Endothelial cell of umbilical vein (primary cell): ENCODE measurements around the gene NTSR1. TPM values are rescaled to one million over a fixed set of nuclear protein-coding genes. Genes with fewer than 3 reads are reported as not detected.

ENCODE experiments used
- BruUV-seq: library from RNA; stranded (reverse); fragments of 400-500 nt; replicated peaks from 2 replicates; lab custom pipeline; 2021; lab: Mats Ljungman, UMichigan
- CTCF ChIA-PET: fragments of 300-600, 350-600 bp; sonication (Branson Sonifier 250); formaldehyde crosslinking; loops from one replicate; lab custom pipeline; 2021; ENCODE audit warnings: antibody characterized with exemption, inconsistent platforms; lab: Charles Lee
- POLR2A ChIA-PET: fragments of 300-600, 350-600 bp; sonication (Branson Sonifier 250); formaldehyde crosslinking; loops from one replicate; lab custom pipeline; 2021; ENCODE audit warnings: antibody characterized with exemption, inconsistent platforms; lab: Charles Lee
- DNase-seq: peaks from one replicate; pipeline ENCODE4 v3.0.0-alpha.2; 2011; ENCODE audit warnings: low read depth, low spot score
- FAIRE-seq: peaks from 2 replicates; lab custom pipeline; 2011; peaks lifted over from hg19 to GRCh38; lab: Jason Lieb, UNC
- H2AFZ ChIP-seq: 2 replicates; pipeline ENCODE4 v1.6.0; 2012; ENCODE audit warnings: low read depth, low read length, control low read depth, inconsistent platforms
- H3K27ac ChIP-seq: 2 replicates; pipeline ENCODE4 v1.5.1; 2011; ENCODE audit warnings: low read depth, mild to moderate bottlenecking, control low read depth, low read length, moderate library complexity; ENCODE audit not compliant: insufficient read depth
- H3K27me3 ChIP-seq, 2 experiments: 2 replicates each; pipeline versions ENCODE4 v1.6.0 to v1.6.1; 2011; ENCODE audit warnings: low read length in 2 of 2, mixed read lengths in 1 of 2; ENCODE audit not compliant: control insufficient read depth in 2 of 2, insufficient read depth in 2 of 2
- H3K36me3 ChIP-seq, 2 experiments: 2 replicates in 1 of 2; 3 replicates in 1 of 2; pipeline ENCODE4 v1.5.1; 2011; ENCODE audit warnings: low read length in 2 of 2, mild to moderate bottlenecking in 1 of 2, moderate library complexity in 1 of 2; ENCODE audit not compliant: control insufficient read depth in 2 of 2, insufficient read depth in 2 of 2; ENCODE audit errors: extremely low read depth in 1 of 2
- H3K4me1 ChIP-seq: 3 replicates; pipeline ENCODE4 v1.5.1; 2011; ENCODE audit warnings: mild to moderate bottlenecking, low read length; ENCODE audit not compliant: control insufficient read depth, insufficient read depth; ENCODE audit errors: extremely low read depth
- H3K4me2 ChIP-seq: 2 replicates; pipeline ENCODE4 v1.6.1; 2011; ENCODE audit warnings: low read length, control low read depth, mixed read lengths; ENCODE audit not compliant: insufficient read depth
- H3K4me3 ChIP-seq, 3 experiments: fragments of 200-600 bp in 1 of 3; sonication (generic), shearing (Covaris generic) in 1 of 3; replicated peaks in 1 of 3; 2 replicates each; pipeline ENCODE4 v1.5.1; 2011 to 2016; ENCODE audit warnings: control low read depth in 3 of 3, low read length in 3 of 3, mild to moderate bottlenecking in 2 of 3, inconsistent platforms in 1 of 3, low read depth in 1 of 3, moderate library complexity in 1 of 3; ENCODE audit not compliant: insufficient read depth in 1 of 3
- H3K79me2 ChIP-seq: 2 replicates; pipeline ENCODE4 v1.6.0; 2012; ENCODE audit warnings: low read length, inconsistent platforms; ENCODE audit not compliant: control insufficient read depth, insufficient read depth
- H3K9ac ChIP-seq: replicated peaks from 2 replicates; pipeline ENCODE3; 2011; ENCODE audit warnings: low read length, control low read depth; ENCODE audit not compliant: insufficient read depth; ENCODE audit errors: extremely low read depth
- H3K9me1 ChIP-seq: replicated peaks from 3 replicates; pipeline ENCODE4 v1.6.0; 2011; ENCODE audit warnings: mild to moderate bottlenecking, low read length; ENCODE audit not compliant: control insufficient read depth, insufficient read depth; ENCODE audit errors: extremely low read depth
- H3K9me3 ChIP-seq: replicated peaks from 2 replicates; pipeline ENCODE4 v1.5.1; 2012; ENCODE audit warnings: low read length, inconsistent platforms; ENCODE audit not compliant: control insufficient read depth, insufficient read depth
- H4K20me1 ChIP-seq: replicated peaks from 2 replicates; pipeline ENCODE3; 2011; ENCODE audit warnings: mild to moderate bottlenecking, low read length; ENCODE audit not compliant: control insufficient read depth, insufficient read depth; ENCODE audit errors: extremely low read depth
- EZH2 ChIP-seq: IDR thresholded peaks from 2 replicates; pipeline ENCODE4 v1.6.1; 2012; ENCODE audit warnings: borderline replicate concordance, low read depth, mild to moderate bottlenecking, moderate library complexity, low read length, inconsistent platforms; ENCODE audit not compliant: severe bottlenecking
- FOS ChIP-seq: IDR thresholded peaks from 2 replicates; pipeline ENCODE4 v1.6.1; 2011; ENCODE audit warnings: mild to moderate bottlenecking, low read length, moderate library complexity, borderline replicate concordance; ENCODE audit not compliant: insufficient read depth
- GATA2 ChIP-seq: IDR thresholded peaks from 2 replicates; pipeline ENCODE4 v1.7.0; 2011; ENCODE audit warnings: low read depth, mild to moderate bottlenecking, moderate library complexity, mixed read lengths, low read length; ENCODE audit not compliant: insufficient read length, insufficient read depth
- JUN ChIP-seq: IDR thresholded peaks from 2 replicates; pipeline ENCODE4 v1.6.1; 2011; ENCODE audit warnings: borderline replicate concordance, low read depth; ENCODE audit not compliant: insufficient read length, insufficient read depth
- MAX ChIP-seq: IDR thresholded peaks from 2 replicates; pipeline ENCODE4 v1.6.1; 2011; ENCODE audit not compliant: insufficient read depth, insufficient read length
- MYC ChIP-seq: IDR thresholded peaks from one replicate; pipeline ENCODE4 v1.6.1; 2011; ENCODE audit warnings: mild to moderate bottlenecking, low read depth, low read length
- POLR2A ChIP-seq: IDR thresholded peaks from 2 replicates; pipeline ENCODE4 v1.6.1; 2012; ENCODE audit warnings: low read depth, mild to moderate bottlenecking, control low read depth, low read length
- POLR2AphosphoS5 ChIP-seq: IDR thresholded peaks from 2 replicates; pipeline ENCODE4 v1.6.1; 2012; ENCODE audit warnings: low read depth, mild to moderate bottlenecking, control low read depth, low read length, moderate library complexity; ENCODE audit not compliant: insufficient read depth
- dilution Hi-C: fragments of 300-500 bp; cut with MboI; formaldehyde crosslinking; loops from one replicate; pipeline ENCODE4 v1.15.0; 2019; ENCODE audit warnings: low sequenced_read_pairs; ENCODE audit not compliant: extremely low pct_ligation_motif_present
- intact Hi-C: fragments of 100-400 bp; cut with micrococcal nuclease; formaldehyde crosslinking; loops from one replicate; pipeline ENCODE4 v1.10.0; 2022
- polyA plus RNA-seq, 4 experiments: library from polyadenylated mRNA; depleted of rRNA in 3 of 4; stranded (reverse) in 3 of 4; unstranded in 1 of 4; fragments of >200 nt; gene quantifications; 2 replicates each; pipeline versions ENCODE4 v1.2.1 to v1.2.3, GENCODE V29; 2011 to 2012; ENCODE audit warnings: missing spikeins in 1 of 4
- total RNA-seq: library from RNA; stranded (reverse); gene quantifications from 2 replicates; pipeline ENCODE4 v1.2.3, GENCODE V29; 2021
- TF ChIP-seq, protein P1 (sequence below), 2 donors: IDR thresholded peaks; 1 replicate in 1 of 2; 2 replicates in 1 of 2; pipeline ENCODE4 v1.5.1; 2011; ENCODE audit warnings: low read length in 2 of 2, mild to moderate bottlenecking in 2 of 2, moderate library complexity in 2 of 2, control low read depth in 1 of 2, inconsistent platforms in 1 of 2, low read depth in 1 of 2; ENCODE audit not compliant: insufficient read depth in 1 of 2; ENCODE audit errors: extremely low read depth in 1 of 2

The NTSR1 gene
- total and polyA plus RNA-seq, 2 donors (not counting 3 experiments of a cell fraction or from before 2014, with no cell fraction given), result 0.14 to 2.1 TPM

- H3K9me1 ChIP-seq, result no peaks in the 10 kb centered on the region
- no peak overlapping the region for H3K4me3 ChIP-seq
- H2AFZ ChIP-seq, result no peak overlapping the region
- no peaks in the 10 kb centered on the region for H3K79me2 ChIP-seq
- H3K36me3 ChIP-seq, result no peaks in the 10 kb centered on the region
- no TSS peak for BruUV-seq
- no peak overlapping the region for H3K4me2 ChIP-seq
- dilution Hi-C loops, result no loop called here
- ChIA-PET CTCF (no interaction called here), POLR2A (no interaction called here)
- peaks cover 0 to 2% of the 10 kb centered on the region in 2 experiments for H3K27me3 ChIP-seq
- H3K9ac ChIP-seq, result no peak overlapping the region
- TF ChIP-seq EZH2, result no peak
- no peak for TF ChIP-seq MYC
- TF ChIP-seq GATA2, result no peak
- TF ChIP-seq, protein P1, sequence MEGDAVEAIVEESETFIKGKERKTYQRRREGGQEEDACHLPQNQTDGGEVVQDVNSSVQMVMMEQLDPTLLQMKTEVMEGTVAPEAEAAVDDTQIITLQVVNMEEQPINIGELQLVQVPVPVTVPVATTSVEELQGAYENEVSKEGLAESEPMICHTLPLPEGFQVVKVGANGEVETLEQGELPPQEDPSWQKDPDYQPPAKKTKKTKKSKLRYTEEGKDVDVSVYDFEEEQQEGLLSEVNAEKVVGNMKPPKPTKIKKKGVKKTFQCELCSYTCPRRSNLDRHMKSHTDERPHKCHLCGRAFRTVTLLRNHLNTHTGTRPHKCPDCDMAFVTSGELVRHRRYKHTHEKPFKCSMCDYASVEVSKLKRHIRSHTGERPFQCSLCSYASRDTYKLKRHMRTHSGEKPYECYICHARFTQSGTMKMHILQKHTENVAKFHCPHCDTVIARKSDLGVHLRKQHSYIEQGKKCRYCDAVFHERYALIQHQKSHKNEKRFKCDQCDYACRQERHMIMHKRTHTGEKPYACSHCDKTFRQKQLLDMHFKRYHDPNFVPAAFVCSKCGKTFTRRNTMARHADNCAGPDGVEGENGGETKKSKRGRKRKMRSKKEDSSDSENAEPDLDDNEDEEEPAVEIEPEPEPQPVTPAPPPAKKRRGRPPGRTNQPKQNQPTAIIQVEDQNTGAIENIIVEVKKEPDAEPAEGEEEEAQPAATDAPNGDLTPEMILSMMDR (IDR thresholded peaks at IDR 0.05; ENCODE audit: extremely low read depth in 1 of 2, insufficient read depth in 1 of 2, low read depth in 1 of 2, low read length in 2 of 2), result no peak
- no peak for TF ChIP-seq MAX
- no peak for TF ChIP-seq FOS
- no peak for TF ChIP-seq POLR2AphosphoS5
- TF ChIP-seq JUN, result no peak
- no peak for TF ChIP-seq POLR2A
- H3K4me1 ChIP-seq, result no peaks in the 10 kb centered on the region
- intact Hi-C loops, result no loop called here
- no peaks in the 10 kb centered on the region for H4K20me1 ChIP-seq
- H3K9me3 ChIP-seq, result no peaks in the 10 kb centered on the region
- FAIRE-seq, result no peak
- H3K27ac ChIP-seq, result no peak overlapping the region
- DNase-seq, result no peak
These were observed 24.3 kb downstream of the NTSR1 start for GRCh38 chr20:62732842-62733525.
